Activated CD4-positive, alpha-beta T cell treated with anti-CD3 and anti-CD28 coated beads, Interleukin-2, amount 50 U/mL, for 24 hours (primary cell): ENCODE results near the gene SPTBN1.
"Not testable (repeated sequence)": the region's sequence is repeated elsewhere in the genome, so short reads cannot be mapped to it uniquely, and the experiment has no call there.

Source experiments
- DNase-seq, 2 donors: peaks; one replicate each; pipeline ENCODE4 v3.0.0-alpha.2; 2020; ENCODE audit warnings: low read depth in 1 of 2, low spot score in 1 of 2

The SPTBN1 gene

DNA sequence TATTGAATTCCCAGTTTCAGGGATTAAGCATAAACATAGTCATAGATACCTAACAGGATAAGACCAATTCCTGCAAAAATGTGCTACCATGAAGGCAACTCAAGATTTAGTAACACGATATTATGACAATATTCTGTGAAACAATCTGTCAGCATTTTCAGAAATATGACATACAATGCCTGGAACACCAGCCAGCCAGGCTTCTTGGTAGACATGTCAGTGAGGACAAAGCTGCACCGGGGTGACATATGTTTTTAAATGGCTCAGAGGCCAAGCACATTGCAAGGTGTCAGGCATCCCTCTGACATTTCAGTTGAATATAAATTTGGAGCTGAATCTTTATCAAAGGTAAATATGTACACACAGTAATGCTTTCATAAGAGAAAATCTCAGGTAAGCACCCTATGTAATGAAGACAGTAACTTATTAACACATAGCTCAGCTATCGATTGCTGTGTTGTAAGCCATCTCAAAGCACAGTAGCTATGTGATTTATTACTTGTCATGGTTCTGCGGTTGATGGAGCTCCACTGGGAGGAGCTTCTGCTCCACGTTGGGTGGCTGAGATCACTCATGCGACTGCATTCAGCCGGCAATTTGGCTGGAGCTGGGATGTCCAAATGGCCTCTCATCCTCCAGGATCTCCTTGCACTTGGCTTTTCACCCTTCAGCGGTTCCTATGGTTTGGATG, 235.5 kb downstream of the SPTBN1 start:
- DNase-seq, result no peak

DNA sequence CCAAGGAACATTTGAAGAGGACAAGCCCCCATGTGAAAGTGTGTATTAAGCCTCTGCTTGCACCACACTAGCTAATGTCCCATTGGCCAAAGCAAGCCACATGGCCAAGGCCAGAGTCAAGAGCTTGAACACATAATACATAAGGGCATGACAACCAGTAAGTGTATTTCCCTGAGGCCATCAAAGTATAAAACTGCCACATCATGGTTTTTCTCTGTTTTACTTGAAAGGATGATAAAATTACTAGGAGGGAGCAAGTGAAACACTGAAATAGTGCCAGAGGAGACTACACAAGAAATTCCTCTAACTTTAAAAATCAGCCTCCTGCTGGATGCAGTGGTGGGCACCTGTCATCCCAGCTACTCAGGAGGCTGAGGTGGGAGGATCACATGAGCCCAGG, 236.4 kb downstream of the SPTBN1 start:
- no peak for DNase-seq

DNA sequence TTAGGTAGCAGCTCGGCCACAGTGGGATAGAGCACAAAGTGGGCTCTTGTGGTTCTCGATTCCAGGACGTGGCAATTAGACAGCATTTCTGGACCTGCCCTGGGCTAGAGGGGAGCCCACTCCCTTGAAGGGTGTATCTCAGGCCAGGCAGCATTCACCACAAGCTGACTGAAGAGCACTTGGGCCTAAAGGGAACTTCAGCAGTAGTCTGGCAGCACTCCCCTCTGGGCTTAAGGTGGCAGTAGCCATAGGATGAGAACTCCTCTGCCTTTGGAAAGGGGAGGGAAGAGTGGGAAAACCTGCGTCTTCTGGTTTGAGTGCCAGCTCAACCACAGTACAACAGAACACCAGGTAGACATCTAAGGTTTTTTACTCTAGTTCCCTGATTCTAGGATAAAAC, 239.3 kb downstream of the SPTBN1 start:
- DNase-seq, result no peak

DNA sequence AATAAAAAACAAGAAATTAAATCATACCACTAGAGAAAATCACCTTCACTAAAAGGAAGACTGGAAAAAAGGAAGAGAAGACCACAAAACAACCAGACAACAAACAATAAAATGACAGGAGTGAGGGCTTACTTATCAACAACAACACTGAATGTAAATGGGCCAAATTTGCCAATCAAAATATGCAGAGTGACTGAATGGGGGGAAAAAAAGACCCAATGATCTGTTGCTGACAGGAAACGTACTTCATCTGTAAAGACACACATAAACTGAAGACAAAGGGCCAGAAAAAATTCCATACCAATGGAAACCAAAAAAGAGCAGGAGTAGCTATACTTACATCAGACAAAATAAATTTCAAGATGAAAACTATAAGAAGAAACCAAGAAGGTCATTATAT, 241.8 kb downstream of the SPTBN1 start:
- no peak for DNase-seq

DNA sequence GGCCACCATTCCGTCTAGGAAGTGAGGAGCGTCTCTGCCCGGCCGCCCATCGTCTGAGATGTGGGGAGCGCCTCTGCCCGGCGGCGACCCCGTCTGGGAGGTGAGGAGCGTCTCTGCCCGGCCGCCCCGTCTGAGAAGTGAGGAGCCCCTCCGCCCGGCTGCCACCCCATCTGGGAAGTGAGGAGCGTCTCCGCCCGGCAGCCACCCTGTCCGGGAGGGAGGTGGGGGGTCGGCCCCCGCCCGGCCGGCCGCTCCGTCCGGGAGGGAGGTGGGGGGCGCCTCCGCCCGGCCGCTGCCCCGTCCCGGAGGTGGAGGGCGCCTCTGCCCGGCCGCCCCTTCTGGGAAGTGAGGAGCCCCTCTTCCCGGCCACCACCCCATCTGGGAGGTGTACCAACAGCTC, 242.8 kb downstream of the SPTBN1 start:
- not testable (repeated sequence) for DNase-seq

DNA sequence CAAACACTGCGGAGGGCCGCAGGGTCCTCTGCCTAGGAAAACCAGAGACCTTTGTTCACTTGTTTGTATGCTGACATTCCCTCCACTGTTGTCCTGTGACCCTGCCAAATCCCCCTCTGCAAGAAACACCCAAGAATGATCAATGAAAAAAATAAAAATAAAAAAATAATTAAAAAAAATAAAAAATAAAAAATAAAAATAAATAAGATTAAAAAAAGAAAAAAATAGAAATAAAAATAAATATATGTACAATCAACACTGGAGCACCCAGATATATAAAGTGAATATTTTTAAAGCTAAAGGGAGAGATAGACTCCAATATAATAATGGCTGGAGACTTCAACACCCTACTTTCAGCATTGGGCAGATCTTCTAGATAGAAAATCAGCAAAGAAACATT, 243.5 kb downstream of the SPTBN1 start:
- no peak for DNase-seq

DNA sequence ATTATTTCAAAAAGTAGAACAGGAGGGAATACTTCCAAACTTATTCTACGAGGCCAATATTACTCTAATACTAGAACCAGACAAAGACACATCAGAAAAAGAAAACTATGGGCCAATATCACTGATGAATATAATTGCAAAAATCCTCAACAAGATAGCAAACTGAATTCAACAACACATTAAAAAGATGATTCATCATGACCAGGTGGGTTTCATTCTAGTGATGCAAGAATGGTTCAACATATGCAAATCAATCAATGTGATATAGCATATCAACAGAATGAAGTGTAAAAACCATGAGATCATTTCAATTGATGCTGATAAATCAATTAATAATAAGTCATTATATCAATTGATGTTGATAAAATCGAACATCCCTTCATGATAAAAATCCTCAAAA, 244.9 kb downstream of the SPTBN1 start:
- no peak for DNase-seq

DNA sequence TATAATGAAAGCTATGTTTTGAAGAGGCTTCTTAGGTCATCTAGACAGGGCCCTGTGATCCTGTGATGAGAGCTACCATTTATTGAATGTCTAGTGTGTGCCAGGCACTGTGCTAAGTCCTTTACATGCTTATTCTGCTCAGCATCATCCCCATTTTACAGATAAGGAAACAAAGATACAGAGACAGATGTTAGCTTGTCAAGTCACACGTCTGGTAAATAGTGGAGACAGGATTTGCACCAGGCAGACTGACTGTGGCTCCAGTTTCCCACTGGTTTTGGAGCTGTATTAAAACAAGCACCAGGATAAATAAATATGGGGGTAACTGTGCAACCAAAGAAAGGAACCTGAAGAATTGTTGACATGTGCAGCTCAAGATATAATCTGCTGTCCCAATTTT, 248.1 kb downstream of the SPTBN1 start:
- no peak for DNase-seq

DNA sequence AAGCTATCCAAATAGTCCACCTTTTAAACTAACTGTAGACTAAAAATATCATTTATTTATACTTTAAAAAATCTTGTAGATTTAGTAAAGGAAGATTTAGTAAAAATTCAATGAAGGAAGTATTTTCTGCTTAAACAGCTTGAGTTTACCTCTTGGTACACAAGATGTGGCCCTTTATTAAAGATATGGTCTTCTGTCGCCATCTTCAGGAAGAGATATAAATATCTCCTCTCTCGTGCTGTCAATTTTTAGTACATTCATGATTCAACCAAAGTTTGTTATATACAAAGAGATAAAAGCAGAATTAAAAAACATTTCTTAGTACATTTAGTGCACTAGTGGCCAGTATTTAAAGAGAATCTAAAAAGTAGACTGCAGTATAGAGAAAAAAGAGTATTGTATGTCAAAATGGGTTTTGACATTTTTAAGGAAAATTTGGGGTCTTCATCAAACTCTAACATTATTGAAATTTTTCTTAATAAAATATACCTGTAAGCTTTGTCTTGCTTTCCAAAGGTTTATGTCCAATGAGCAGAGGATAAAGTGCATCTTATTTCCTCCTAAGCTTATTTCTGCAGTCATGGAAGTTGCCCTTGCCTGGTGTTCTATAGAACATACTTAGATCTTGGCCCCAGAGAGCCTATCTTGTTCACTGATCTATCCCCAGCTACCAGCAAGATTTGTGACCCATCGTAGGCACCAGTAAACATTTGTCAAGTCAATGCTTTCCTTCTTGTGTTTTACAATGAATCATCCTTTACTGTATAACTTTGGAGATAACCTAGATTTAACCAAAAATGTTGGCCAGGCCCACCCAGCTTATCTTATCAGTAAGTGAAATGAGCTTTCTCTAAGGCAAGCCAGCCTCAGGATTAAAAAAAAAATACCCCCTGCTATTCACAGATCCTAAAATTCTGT, 248.8 kb downstream of the SPTBN1 start:
- DNase-seq, result no peak

DNA sequence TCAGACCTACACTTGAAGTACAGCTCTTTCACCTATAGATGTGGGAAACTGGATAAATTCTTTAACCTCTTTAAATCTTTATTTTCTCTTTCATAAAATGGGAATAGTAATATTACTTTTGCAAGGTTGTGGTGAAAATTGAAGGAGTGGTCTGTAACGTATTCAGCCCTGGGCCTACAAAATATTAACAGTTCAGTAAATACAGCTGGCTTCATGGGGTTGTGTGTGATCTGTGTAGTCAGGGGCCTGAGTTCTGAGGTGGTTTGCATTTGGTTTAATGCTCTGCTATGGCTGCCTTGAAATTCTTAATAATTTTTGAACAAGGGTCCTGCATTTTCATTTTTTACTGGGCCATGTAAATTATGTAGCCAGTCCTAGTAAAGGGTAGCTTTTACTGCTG, 250.5 kb downstream of the SPTBN1 start:
- no peak for DNase-seq

DNA sequence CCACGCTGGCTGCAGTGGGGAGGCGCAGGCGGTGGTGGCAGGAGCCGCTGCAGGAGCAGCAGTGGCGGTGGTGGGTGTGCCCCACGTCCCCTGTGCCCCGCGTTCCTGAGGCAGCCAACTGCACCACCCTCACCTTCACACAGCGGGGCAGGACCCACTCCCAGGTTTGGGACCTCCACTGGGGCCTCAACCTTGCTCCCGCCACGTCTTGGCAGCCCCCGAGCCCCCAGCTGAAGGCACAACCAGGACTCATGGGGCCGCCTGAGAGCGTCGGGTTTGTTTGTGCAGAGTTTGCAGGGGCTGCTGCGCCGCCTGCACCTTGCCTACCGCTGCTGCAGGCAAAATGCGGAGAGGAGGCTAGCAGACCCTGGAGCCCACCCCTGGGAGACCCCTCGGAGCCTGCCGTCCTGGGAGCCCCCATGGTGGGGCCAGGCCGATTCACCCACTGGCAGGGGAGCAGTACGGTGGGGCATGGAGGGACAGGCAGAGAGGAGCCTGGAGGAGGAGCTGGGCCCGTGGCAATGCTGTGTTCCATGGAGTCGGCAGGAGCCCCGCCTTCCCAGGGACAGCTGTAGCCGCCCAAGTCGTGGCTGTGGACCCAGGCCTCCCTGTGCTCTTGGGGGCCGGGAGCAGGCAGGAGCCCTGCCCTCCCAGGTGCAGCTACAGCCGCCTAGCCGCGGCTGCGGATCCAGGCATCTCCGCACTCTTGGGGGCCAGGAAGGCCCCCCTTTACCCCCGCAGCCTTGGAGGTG, 252.6 kb downstream of the SPTBN1 start:
- no peak for DNase-seq

DNA sequence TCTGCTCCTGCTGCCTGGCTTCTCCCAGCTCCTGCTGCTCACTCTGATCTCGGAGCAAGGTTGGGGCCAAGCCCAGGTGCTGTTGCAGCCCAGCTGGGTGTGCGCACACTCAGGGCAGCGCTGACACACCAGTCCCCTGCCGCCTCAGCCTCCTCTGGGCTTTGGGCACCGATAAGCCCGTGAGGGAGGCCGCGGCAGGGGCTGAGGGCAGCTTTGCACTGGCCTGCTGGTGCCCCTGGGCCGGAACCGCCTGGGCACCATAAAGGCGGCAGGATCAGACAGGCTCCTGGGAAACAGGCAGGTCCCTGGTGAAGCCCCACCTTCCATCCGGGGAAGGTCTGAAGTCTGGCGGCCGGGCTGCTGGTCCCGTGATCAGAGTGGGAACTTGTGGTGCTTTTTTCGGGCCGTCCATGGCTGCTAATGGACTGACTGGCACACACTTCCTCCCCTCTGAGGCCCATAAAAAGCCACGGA, 253.2 kb downstream of the SPTBN1 start:
- no peak for DNase-seq

DNA sequence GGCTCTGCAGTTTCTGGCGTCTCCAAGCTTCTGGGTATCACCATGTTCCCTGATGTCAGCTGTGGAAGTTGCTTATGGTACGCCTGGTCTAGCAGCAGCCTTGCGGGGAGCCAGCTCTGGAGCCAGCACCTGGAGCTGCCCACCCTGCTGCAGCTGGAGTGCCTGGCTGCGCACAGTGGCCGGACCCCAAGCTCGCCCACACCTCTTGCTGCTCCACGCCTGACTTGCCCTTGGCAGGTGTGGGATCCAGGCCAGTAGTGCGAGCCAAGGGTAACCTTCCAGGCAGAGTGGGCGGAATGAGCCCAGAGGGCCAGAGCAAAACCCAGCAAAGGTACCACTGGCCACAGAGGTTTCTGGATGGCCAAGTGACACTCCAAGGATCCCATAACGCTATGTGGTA, 254.1 kb downstream of the SPTBN1 start:
- DNase-seq, result no peak

DNA sequence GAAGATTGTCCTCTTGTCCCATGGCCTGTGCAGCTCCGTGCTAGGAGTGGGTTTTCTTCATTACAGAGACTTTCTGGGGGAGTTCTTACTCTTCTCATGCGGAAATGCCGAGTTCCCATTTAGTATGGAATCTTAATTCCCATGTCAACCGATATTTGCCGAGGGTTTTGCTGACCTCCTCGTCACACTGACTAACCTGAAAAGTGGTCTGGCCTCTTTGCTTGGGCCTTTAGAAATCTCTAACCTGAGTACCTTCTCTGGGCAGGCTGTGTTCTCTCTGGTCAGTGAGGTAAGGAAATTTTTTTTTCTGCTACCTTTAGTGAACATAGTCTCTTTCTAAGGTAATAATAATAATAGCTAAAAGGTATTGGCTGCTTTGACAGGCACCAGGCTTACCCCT, 256.4 kb downstream of the SPTBN1 start:
- no peak for DNase-seq

DNA sequence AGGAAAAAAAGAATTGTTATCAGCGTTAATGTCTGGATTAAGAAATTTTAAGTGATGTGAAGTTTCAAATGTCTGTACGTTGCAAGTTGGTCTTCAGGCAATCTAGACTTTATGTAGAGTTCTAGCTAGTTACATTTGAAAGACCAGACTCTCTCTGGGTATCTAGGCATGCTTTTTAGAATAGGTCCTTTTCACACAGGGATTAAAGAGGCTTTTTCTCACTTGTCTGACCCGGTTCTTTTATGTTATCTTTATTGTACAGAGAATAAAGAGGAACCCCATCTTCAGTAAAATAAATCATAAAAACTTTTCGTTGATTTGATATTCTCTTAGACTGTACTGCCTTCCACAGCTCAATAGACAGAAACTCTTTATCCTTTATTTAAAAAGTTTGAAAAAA, 258.9 kb downstream of the SPTBN1 start:
- DNase-seq, result no peak

DNA sequence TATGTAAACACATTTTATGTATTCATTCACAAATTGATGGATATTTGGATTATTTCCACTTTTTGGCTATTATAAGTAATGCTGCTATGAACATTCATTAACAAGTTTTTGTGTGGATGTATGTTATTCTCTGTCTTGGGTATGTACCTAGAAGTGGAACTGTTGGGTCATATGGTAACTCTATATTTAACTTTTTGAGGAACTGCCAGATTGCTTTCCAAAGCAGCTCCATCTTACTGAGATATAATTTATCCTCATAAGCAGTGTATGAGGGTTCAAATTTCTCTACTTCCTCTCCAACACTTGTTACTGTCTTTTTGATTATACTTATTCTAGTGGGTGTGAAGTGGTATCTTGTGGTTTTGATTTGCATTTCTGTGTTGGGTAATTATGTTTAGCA, 260.2 kb downstream of the SPTBN1 start:
- DNase-seq, result no peak

DNA sequence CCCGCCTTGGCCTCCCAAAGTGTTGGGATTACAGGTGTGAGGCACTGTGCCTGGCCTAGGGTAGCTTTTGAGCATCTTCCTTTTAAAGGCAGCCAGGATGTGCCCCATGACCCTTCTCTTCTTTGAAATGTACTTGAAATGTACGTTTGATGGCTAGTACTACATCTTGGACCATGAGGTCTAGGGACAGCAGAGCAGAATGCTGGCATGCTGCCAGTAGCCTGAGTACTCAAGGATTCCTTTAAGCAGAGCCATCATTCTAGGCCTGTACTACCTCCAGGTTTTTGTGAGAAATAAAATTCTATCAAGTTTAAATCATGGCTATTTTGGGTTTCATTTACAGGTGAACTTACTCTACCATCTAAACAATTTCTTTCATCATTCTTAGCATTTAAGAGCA, 264.4 kb downstream of the SPTBN1 start:
- no peak for DNase-seq
